ENCODE measurements around the gene TAS1R3.
"Not testable (repeated sequence)": the region's sequence is repeated elsewhere in the genome, so short reads cannot be mapped to it uniquely, and the experiment has no call there.

Gene TAS1R3

GRCh38 chr1:1354271-1355247 is 23.5 kb downstream of the TAS1R3 start:
- no peak for DNase-seq

GRCh38 chr1:1355416-1355815 is 24.3 kb downstream of the TAS1R3 start:
- no peak for DNase-seq

- DNase-seq = no peak
Measured at GRCh38 chr1:1356166-1356795, 25.2 kb downstream of the TAS1R3 start.

- DNase-seq = no peak
Measured at GRCh38 chr1:1356796-1357401, 25.8 kb downstream of the TAS1R3 start.

- no peak for DNase-seq
Measured at GRCh38 chr1:1357871-1358432, 26.9 kb downstream of the TAS1R3 start.

- no peak for DNase-seq
Measured at GRCh38 chr1:1358433-1359271, 27.6 kb downstream of the TAS1R3 start, which contains the start of gene MXRA8. TSS of gene MXRA8 (minus strand) at chr1:1358555. CDS start at chr1:1358504, 51 bp downstream.

- no peak for DNase-seq
Measured at GRCh38 chr1:1359308-1359663, 28.2 kb downstream of the TAS1R3 start.

- DNase-seq = no peak
Measured at GRCh38 chr1:1359664-1360468, 28.8 kb downstream of the TAS1R3 start.

GRCh38 chr1:1360506-1361169 is 29.6 kb downstream of the TAS1R3 start:
- no peak for DNase-seq

- no peak for DNase-seq
Measured at GRCh38 chr1:1361233-1361981, 30.3 kb downstream of the TAS1R3 start.

- no peak for DNase-seq
Measured at GRCh38 chr1:1361982-1362423, 30.9 kb downstream of the TAS1R3 start.

- no peak for DNase-seq
Measured at GRCh38 chr1:1364266-1364665, 33.2 kb downstream of the TAS1R3 start.

- DNase-seq = no peak
Measured at GRCh38 chr1:1365875-1366698, 35.0 kb downstream of the TAS1R3 start.

GRCh38 chr1:1366699-1367066 is 35.6 kb downstream of the TAS1R3 start:
- DNase-seq = no peak

GRCh38 chr1:1367315-1367714 is 36.2 kb downstream of the TAS1R3 start:
- no peak for DNase-seq

- DNase-seq = not testable (repeated sequence)
Measured at GRCh38 chr1:1370094-1370493, 39.0 kb downstream of the TAS1R3 start.

GRCh38 chr1:1370771-1371300 is 39.8 kb downstream of the TAS1R3 start:
- no peak for DNase-seq

GRCh38 chr1:1371364-1371745 is 40.3 kb downstream of the TAS1R3 start:
- no peak for DNase-seq
